WTC11 (cell line): ENCODE data around the gene AKAP10. TPM values are rescaled to one million over a fixed set of nuclear protein-coding genes. Genes with fewer than 3 reads are reported as not detected.
"Not testable (repeated sequence)": the region's sequence is repeated elsewhere in the genome, so short reads cannot be mapped to it uniquely, and the experiment has no call there.

Experiments
- ATAC-seq: fragments of 200-7000 bp; cut with Tn5 transposase; 2 replicates; pipeline ENCODE4 v1.10.0; 2021; ENCODE audit warnings: mild to moderate bottlenecking, moderate library complexity
- CTCF ChIA-PET: fragments of 300-600 bp; sonication (Branson Sonifier 250); formaldehyde crosslinking; loops from one replicate; lab custom pipeline; 2021; ENCODE audit warnings: antibody characterized with exemption; lab: Charles Lee
- POLR2A ChIA-PET: fragments of 350-600 bp; sonication (Branson Sonifier 250); formaldehyde crosslinking; loops from one replicate; lab custom pipeline; 2021; ENCODE audit warnings: antibody characterized with exemption; lab: Charles Lee
- DNase-seq: peaks from one replicate; pipeline ENCODE4 v3.0.0; 2021; ENCODE audit warnings: low spot score
- H3K27ac Mint-ChIP-seq: 2 replicates; pipeline ENCODE4 v1.8.0; 2021; ENCODE audit warnings: mixed read lengths
- H3K27me3 Mint-ChIP-seq: 2 replicates; pipeline ENCODE4 v1.8.0; 2021; ENCODE audit warnings: low read depth, mild to moderate bottlenecking, moderate library complexity, mixed read lengths
- H3K36me3 Mint-ChIP-seq: 2 replicates; pipeline ENCODE4 v1.8.0; 2021; ENCODE audit warnings: mixed read lengths
- H3K4me1 Mint-ChIP-seq: 2 replicates; pipeline ENCODE4 v1.8.0; 2022; ENCODE audit warnings: mixed read lengths
- H3K4me3 Mint-ChIP-seq: 2 replicates; pipeline ENCODE4 v1.8.0; 2021; ENCODE audit warnings: mild to moderate bottlenecking, moderate library complexity, mixed read lengths
- H3K9me3 Mint-ChIP-seq: 2 replicates; pipeline ENCODE4 v1.8.0; 2021; ENCODE audit warnings: mixed read lengths
- ATF3 ChIP-seq: sonication (generic); formaldehyde crosslinking; conservative IDR thresholded peaks from 2 replicates; pipeline ENCODE4 v1.8.1; 2022; ENCODE audit warnings: mild to moderate bottlenecking, missing genetic modification reagents
- ATF6 ChIP-seq: sonication (generic); formaldehyde crosslinking; IDR thresholded peaks from 2 replicates; pipeline ENCODE4 v1.8.1; 2023; ENCODE audit warnings: mild to moderate bottlenecking, missing genetic modification reagents
- CREM ChIP-seq: sonication (generic); formaldehyde crosslinking; IDR thresholded peaks from 2 replicates; pipeline ENCODE4 v1.8.1; 2022; ENCODE audit warnings: mild to moderate bottlenecking, missing genetic modification reagents, moderate library complexity
- FOXP4 ChIP-seq: sonication (generic); formaldehyde crosslinking; IDR thresholded peaks from 2 replicates; pipeline ENCODE4 v1.8.0; 2022; ENCODE audit warnings: mild to moderate bottlenecking, missing genetic modification reagents
- IRF1 ChIP-seq: sonication (generic); formaldehyde crosslinking; IDR thresholded peaks from 2 replicates; pipeline ENCODE4 v1.8.0; 2023; ENCODE audit warnings: missing genetic modification reagents
- JAZF1 ChIP-seq: fragments of 250-450 bp; sonication (Bioruptor Pico); IDR thresholded peaks from 2 replicates; pipeline ENCODE4 v1.9.0; 2021; ENCODE audit warnings: moderate library complexity, mild to moderate bottlenecking, inconsistent platforms
- MAX ChIP-seq: sonication (generic); formaldehyde crosslinking; IDR thresholded peaks from 2 replicates; pipeline ENCODE4 v1.8.0; 2022; ENCODE audit warnings: mild to moderate bottlenecking, missing genetic modification reagents
- MLX ChIP-seq: sonication (generic); formaldehyde crosslinking; IDR thresholded peaks from 2 replicates; pipeline ENCODE4 v1.8.1; 2023; ENCODE audit warnings: mild to moderate bottlenecking, missing genetic modification reagents, moderate library complexity
- RORB ChIP-seq: fragments of 250-450 bp; sonication (Bioruptor Pico); IDR thresholded peaks from 2 replicates; pipeline ENCODE4 v1.9.0; 2021; ENCODE audit warnings: mild to moderate bottlenecking
- STAT6 ChIP-seq: sonication (generic); formaldehyde crosslinking; conservative IDR thresholded peaks from 2 replicates; pipeline ENCODE4 v1.8.1; 2023; ENCODE audit warnings: mild to moderate bottlenecking, low read depth, missing genetic modification reagents, moderate library complexity
- TCF7 ChIP-seq: sonication (generic); formaldehyde crosslinking; IDR thresholded peaks from 2 replicates; pipeline ENCODE4 v1.8.0; 2022; ENCODE audit warnings: mild to moderate bottlenecking, low read depth, missing genetic modification reagents, moderate library complexity
- ZNF396 ChIP-seq: fragments of 250-450 bp; sonication (Bioruptor Pico); IDR thresholded peaks from 2 replicates; pipeline ENCODE4 v1.8.0; 2021; ENCODE audit warnings: mild to moderate bottlenecking, moderate library complexity, borderline replicate concordance
- ZNF425 ChIP-seq: fragments of 250-450 bp; sonication (Bioruptor Pico); conservative IDR thresholded peaks from 2 replicates; pipeline ENCODE4 v1.9.0; 2021; ENCODE audit warnings: mild to moderate bottlenecking
- total RNA-seq: library from RNA; stranded (reverse); gene quantifications from 3 replicates; pipeline ENCODE4 v1.2.3, GENCODE V29; 2021

AKAP10 gene
- total RNA-seq, 1 experiment from 2014 or later, result 29.9 TPM

GRCh38 chr17:20026960-20027359 lies 49.3 kb upstream of the AKAP10 start (continued):
- TF ChIP-seq STAT6 (CRISPR knock-in tag) (no peak), ZNF396 (CRISPR knock-in tag) (no peak)
- TF ChIP-seq, all 79 proteins: peak for 0

GRCh38 chr17:20022701-20023100 lies 45.1 kb upstream of the AKAP10 start:
- no peak overlapping the region for H3K27ac Mint-ChIP-seq
- H3K27me3 Mint-ChIP-seq, result no peaks in the 10 kb centered on the region
- H3K4me1 Mint-ChIP-seq, result no peaks in the 10 kb centered on the region
- H3K36me3 Mint-ChIP-seq, result no peaks in the 10 kb centered on the region; the same call in 1 of the 2 replicates
- no peak for TF ChIP-seq ATF6 (CRISPR knock-in tag)
- no peak for TF ChIP-seq ZNF425 (CRISPR knock-in tag)
- TF ChIP-seq CREM, result no peak
- no peak for TF ChIP-seq MLX (CRISPR knock-in tag)
- TF ChIP-seq TCF7, result no peak
- no peak for TF ChIP-seq RORB (CRISPR knock-in tag)
- TF ChIP-seq ATF3 (CRISPR knock-in tag), result no peak
- TF ChIP-seq MAX, result no peak
- no peak for TF ChIP-seq IRF1 (CRISPR knock-in tag)
- no peak for TF ChIP-seq JAZF1 (CRISPR knock-in tag)
- TF ChIP-seq, all 79 proteins: peak for 0
- ChIA-PET CTCF (interaction anchor here (0.5 to 1.2 kb wide), 3 partner anchors 13 to 1289 kb away, joined by 3 to 6 read pairs (median 3); no protein-coding TSS in a partner anchor), POLR2A (no interaction called here)
- no peaks in the 10 kb centered on the region; the same call in 1 of the 2 replicates for H3K9me3 Mint-ChIP-seq
- H3K4me3 Mint-ChIP-seq, result no peak overlapping the region
- no peak for ATAC-seq
- no peak for DNase-seq

GRCh38 chr17:20016475-20016992 lies 38.9 kb upstream of the AKAP10 start:
- CTCF ChIA-PET, result interaction anchor here (0.9 kb wide), 1 partner anchor 23 kb away, joined by 3 read pairs; no protein-coding TSS in a partner anchor
- DNase-seq, result not testable (repeated sequence)
- H3K27me3 Mint-ChIP-seq, result peaks cover 12% of the 10 kb centered on the region

More at GRCh38 chr17:20016475-20016992, 38.9 kb upstream of the AKAP10 start:
- H3K4me1 Mint-ChIP-seq, H3K36me3 Mint-ChIP-seq, POLR2A ChIA-PET, ATAC-seq, H3K9me3 Mint-ChIP-seq, H3K27ac Mint-ChIP-seq, H3K4me3 Mint-ChIP-seq: not testable (repeated sequence)
- 0 out of 2 replicates have a peak, but pooled peaks have one; percentile 18 for TF ChIP-seq FOXP4 (CRISPR knock-in tag)
